ENCODE results near the gene SH2B3. TPM values are rescaled to one million over a fixed set of nuclear protein-coding genes. Genes with fewer than 3 reads are reported as not detected.

The SH2B3 gene
- total RNA-seq, 4 donors from 2014 or later, result 19.4 to 43.2 (median 30.4) TPM

DNA sequence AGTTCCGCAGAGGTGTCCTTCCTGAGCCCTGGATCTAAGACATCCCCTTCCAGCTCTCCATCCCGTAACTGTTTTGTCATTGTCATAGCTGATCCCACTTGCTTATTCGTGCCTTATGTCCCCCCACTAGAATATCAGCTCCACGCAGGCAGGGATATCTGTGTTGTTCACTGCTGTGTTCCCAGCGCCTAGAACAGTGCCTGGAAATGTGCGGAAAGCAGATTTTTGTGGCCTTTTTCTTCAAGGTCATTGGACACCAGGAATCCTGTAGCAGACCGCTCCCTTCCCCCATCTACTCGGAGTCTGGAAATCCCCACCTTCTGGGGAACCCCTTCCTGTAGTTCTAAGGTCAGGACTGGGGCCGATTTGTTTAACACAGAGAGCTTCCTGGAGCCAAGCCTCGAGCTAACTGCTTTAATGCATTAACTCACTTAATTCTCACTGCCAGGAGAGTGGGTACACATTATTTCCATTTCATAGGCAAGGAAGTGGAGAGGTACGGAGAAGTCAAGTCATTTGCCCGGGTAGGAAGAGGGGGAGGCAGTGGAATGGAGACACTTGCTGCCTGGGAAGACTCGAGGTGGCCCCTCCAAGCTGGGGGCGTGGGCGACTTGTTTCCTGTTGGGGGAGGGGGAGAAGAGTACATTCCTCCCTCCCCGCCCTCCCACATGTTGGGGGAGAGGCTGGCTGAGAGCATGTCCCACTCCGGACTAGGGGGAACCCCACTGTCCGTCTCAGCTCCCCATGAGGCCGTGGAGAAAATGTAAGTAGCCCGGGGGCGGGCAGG is 1.2 kb upstream of the SH2B3 start:
- TF ChIP-seq, protein P1, sequence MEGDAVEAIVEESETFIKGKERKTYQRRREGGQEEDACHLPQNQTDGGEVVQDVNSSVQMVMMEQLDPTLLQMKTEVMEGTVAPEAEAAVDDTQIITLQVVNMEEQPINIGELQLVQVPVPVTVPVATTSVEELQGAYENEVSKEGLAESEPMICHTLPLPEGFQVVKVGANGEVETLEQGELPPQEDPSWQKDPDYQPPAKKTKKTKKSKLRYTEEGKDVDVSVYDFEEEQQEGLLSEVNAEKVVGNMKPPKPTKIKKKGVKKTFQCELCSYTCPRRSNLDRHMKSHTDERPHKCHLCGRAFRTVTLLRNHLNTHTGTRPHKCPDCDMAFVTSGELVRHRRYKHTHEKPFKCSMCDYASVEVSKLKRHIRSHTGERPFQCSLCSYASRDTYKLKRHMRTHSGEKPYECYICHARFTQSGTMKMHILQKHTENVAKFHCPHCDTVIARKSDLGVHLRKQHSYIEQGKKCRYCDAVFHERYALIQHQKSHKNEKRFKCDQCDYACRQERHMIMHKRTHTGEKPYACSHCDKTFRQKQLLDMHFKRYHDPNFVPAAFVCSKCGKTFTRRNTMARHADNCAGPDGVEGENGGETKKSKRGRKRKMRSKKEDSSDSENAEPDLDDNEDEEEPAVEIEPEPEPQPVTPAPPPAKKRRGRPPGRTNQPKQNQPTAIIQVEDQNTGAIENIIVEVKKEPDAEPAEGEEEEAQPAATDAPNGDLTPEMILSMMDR (IDR thresholded peaks at IDR 0.05; ENCODE audit: low read depth), result no peak

DNA sequence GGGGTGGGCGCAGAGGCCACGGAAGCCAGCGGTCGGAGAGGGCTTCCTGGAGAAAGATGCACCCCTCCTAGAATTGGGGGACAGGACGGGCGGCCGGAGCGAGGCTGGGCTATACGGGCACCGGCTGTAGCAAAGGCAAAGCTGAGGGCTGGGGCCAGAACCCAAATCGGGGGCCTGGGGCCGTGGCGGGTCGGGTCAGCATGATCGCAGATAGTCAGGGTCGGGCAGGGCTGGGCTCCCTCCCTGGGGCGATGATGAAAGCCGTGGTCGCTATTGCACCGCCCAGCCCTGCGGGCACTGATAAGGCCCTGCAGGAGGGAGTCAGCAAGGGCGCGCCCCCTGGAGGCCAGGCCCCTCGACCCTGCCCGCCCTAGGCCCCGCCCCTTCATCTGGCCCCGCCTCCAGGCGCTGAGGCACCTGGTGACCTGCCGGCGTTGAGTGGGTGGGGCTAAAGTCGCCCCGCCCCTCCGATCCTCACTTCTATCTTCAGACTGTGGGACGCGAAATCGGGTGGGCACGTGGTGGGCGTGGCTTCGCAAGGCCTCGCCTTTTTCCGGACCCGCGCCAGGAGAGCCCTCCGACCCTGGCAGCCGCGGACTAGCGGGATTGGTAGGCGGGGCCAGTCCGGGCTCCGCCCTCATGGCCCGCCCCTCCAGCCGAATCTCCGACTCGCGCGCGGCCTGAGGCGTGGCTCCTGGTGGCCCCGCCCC is 419 bp upstream of the SH2B3 start:
- TF ChIP-seq, protein P1 (IDR thresholded peaks at IDR 0.05; ENCODE audit: low read depth), result no peak

DNA sequence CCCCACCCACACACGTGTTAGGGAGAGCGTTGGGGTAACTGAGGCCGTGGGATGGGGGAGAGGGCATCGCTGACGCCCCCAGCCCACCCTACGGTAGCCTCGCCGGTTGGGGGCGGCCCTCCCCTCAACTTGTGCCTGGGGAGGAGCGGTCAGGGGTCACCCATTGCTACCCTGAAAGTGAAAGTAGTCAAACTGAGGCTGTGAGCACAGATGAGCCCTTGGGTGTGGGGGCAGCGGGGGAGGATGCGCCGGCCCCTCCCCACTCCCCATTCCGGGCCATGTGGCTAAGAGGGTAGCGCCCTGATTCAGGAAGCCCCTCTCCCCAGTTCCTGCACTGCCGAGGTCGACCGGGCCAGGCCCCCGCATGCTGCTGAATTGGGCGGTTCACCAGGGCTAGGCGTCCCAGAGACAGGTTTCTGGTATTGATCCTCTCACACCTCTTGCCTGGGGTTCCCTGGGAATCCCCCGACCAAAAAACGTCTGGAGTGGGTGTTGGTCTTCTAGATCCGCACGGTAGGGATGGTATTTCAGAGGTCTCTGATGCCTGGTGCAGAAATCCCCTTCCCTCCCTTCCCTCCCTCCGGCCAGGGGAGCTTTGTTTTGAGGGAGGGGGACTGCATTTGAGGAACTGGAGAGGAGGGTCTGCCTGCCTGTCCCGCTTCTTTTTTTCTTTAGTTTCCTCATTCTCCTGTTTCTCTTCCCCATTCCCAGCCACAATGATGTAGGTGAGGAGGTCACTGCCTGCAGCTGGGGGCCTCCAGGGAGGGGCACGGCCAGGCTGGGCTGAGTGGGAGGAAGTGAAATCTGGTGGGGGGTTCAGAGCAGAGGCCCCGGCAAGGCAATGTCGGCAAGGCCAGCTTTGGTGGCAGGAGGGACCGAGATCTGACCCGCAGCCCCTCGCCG is 1.0 kb downstream of the SH2B3 start:
- TF ChIP-seq, protein P1 (IDR thresholded peaks at IDR 0.05; ENCODE audit: low read depth), result no peak

DNA sequence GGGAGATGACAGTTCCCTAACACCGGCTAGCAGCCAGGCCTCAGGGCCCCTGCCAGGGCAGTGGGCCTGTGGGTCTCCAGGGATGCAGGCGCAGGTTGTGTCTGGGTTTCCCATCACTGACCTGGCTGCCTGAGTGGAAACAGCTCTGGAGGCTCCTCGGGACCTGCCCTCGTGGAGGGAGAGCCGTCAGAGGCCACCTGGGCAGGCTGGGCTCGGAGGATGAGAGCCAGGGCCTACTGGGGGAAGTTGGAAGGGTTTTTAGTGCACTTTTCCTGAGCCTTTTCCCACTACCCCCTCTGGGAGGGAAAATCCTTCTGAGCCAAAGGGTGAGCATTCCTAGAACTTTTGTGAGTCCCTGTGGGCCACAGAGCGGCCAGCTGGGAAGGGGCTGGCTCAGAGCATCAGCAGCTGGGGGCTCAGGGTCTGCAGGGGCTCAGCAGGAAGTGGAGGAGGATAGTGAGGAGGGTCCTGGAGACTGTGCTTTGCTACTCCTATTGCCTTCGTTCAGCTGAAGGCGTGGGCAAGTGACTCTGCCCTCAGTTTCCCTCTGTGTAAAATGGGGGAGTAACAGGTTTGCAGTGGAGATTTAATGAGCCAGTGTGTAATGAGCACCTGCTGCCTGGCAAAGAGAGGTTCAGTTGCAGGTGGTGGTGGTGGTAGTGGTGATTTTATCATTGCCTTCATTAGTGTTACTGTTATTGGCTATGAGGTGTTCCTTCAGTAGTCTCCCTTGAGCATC is 1.8 kb downstream of the SH2B3 start:
- TF ChIP-seq, protein P1 (IDR thresholded peaks at IDR 0.05; ENCODE audit: low read depth), result no peak

DNA sequence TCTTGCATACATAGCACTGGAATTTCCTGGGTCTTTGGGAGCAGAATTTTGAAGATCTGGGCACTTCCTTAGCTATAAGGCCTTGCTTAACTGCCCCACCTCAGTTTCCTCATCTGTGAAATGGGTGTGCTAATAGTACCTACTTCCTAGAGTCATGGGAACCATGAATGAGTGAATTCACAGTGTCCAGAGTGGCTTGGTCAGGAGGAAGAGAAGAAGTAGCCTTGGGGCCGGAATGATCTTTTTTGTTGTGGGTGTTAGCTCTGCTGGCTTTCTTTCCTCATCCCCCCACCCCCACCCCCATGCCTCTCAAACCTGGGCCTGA is 2.4 kb downstream of the SH2B3 start:
- TF ChIP-seq, protein P1 (IDR thresholded peaks at IDR 0.05; ENCODE audit: low read depth), result no peak

DNA sequence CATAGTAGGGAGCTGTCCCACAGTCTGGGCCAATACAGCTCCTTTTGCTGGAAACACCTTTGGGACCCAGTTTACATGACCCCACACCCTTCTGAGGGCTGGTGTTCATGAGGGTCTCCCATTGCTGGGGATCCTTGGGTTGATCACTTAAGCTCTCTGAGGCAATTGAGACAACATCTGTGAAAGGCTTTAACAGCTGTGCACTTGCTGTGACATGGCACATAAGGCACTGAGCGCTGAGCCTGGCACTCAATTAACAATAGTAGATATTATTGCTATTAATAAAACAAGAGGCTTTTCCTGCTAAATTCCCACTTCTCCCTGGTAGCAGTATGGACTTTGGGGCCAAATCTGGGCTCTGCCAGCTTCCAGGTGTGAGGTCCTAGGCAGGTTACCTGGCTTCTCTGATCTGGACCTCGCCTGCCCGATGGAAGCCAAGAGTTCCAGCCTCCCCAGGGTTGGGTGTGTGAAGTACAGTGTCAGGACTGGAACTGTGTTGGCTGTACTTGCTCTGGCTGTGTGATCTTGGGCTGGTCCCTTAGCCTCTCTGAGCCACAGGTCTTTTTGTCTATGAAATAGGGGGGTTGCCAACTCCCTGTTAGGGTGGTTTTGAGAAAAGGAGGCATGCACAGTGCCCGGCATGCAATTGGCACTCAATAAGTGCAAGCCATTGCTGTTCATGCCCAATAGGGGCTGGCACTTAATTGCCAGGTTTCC is 3.1 kb downstream of the SH2B3 start:
- TF ChIP-seq, protein P1 (IDR thresholded peaks at IDR 0.05; ENCODE audit: low read depth), result no peak
